GM21528 (cell line): ENCODE data around the gene MUC22.
"Not testable (repeated sequence)": the region's sequence is repeated elsewhere in the genome, so short reads cannot be mapped to it uniquely, and the experiment has no call there.

Experiments
- ATAC-seq: cut with Tn5 transposase; IDR thresholded peaks from one replicate; pipeline ENCODE4 v1.9.1; 2021; ENCODE audit warnings: mild to moderate bottlenecking, moderate library complexity; ENCODE audit not compliant: unreplicated experiment, low FRiP score

MUC22 gene

DNA sequence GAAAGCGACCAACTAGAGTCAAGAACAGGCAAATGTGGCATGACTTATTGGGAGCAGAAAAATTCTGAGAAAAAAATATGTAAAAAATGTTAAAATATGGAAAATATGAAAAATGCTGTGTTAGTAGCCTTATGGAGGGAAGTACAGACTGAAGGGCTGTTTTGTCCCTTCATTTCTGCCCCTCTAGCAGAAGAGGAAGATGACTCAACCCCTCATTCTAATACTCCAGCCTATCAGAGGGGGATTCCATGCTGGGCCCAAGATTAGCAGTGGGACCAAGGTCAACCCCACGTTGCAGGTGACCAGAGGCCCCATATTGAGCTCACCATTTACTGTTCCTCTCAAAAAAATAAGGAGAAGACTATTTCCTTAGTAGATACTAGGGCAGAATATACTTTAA is 18.4 kb upstream of the MUC22 start:
- no peak for ATAC-seq

DNA sequence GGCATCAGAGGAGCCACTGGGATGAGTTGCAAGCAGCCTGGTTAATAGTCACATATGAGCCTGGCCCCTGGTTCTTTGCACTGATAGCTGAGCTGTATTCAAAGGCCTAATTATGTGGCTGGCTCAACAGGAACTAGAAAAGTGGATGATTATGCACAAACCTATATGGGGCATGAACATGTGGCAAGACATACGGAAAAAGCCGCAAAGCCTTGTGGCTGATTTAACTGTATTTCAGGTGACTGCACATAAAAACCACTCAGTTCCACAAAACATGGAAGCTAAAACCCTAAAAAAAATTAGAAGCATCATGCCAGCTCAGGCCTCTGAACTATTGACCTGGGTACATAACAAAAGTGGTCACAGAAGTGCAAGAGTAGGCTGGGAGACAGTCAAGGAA is 13.0 kb upstream of the MUC22 start:
- ATAC-seq: no peak

DNA sequence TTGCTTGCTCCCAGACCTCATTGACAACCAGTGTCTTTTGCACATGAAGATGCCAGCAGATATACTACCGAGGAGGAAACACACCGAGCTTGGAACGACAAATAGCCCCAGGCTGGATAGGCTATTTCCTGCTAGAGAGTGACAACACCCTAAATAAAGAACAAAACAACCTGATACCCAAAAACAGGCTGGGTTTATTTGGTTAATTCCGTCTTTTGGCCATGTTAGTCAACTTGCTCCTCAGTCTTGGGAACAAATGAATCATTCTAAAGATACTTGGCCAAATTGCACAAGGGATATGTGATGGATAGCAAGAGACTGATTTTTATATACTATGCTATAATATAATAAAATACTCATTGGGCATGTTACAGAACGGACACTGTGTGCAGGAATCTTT is 11.5 kb upstream of the MUC22 start:
- no peak for ATAC-seq

DNA sequence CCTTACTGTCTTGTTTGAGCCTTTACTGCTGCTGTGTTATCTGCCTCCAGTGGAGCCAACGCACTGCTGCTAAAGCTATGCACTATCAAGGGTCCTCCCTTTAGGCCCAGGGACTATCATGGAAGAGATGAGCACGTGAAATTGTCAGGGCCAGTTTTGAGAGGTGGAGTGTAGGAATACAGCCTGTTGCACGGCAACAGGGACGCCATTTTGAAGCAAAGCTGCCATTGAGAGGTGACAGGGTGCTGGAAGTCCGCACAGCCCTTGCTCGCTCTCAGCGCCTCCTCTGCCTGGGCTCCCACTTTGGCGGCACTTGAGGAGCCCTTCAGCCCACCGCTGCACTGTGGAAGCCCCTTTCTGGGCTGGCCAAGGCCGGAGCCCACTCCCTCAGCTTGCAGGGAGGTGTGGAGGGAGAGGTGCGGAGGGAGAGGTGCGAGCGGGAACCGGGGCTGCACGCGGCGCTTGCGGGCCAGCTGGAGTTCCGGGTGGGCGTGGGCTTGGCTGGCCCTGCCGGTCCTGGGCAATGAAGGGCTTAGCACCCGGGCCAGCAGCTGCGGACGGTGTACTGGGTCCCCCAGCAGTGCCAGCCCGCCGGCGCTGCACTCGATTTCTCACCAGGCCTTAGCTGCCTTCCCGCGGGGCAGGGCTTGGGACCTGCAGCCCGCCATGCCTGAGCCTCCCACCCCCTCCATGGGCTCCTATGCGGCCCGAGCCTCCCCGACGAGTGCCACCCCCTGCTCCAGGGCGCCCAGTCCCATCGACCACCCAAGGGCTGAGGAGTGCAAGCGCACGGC is 10.0 kb upstream of the MUC22 start:
- not testable (repeated sequence) for ATAC-seq

DNA sequence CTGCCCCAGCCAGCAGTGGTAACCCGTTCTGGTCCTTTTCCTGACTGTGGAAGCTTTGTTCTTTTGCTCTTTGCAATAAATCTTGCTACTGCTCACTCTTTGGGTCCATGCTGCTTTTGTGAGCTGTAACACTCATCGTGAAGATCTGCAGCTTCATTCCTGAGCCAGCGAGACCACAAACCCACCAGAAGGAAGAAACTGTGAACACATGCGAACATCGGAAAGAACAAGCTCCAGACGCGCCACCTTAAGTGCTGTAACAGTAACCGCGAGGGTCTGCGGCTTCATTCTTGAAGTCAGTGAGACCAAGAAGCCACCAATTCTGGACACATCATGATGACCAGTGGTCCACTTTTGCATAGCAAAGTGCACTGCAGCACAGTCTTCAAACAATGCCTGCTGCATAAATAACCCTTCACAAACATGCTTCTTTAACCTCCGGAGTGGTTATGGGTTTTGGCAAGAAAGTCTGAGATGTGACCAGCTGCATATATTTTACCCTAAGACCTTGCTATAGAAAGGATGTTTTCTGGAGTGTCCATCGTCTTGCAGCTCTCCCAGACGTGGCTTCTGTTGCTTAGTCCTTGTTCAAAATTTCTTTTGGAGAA is 8.9 kb upstream of the MUC22 start:
- ATAC-seq: no peak

DNA sequence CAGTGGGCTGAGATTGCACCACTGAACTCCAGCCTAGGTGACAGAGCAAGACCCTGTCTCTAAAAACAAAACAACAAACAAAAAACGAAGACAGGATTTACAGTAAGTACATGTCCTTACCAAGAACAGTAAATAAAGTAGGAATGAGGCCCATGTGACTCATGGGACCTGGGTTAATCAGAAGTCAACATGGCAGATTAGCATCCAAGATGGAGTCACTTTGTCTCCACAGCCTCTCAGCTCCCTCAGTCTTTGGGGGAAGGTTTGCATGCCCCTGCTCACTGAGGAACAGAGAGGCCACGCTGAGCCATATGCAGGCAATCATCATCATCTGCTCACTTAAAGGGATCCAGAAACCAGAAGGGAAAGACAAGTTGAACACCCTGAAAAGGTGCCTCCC is 7.8 kb upstream of the MUC22 start:
- no peak for ATAC-seq

DNA sequence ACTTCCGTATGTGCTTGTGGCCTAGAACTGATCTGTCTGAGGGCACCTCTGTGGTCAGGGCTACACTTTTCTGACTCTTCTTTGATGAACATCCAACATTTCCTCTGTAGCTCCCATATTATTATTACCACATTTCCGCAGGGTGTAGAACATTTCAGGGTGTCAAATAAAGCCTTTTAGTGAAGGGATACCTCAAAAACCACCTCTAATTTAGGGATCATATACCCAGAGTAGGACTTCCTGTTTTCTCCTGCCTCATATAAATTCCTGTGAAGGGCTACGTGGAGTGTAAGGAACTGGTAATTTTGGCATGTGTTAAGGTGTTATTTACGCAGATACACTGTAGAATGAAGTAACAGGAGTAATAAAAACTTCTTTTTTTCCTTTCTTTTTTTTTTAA is 5.5 kb upstream of the MUC22 start:
- ATAC-seq: no peak

DNA sequence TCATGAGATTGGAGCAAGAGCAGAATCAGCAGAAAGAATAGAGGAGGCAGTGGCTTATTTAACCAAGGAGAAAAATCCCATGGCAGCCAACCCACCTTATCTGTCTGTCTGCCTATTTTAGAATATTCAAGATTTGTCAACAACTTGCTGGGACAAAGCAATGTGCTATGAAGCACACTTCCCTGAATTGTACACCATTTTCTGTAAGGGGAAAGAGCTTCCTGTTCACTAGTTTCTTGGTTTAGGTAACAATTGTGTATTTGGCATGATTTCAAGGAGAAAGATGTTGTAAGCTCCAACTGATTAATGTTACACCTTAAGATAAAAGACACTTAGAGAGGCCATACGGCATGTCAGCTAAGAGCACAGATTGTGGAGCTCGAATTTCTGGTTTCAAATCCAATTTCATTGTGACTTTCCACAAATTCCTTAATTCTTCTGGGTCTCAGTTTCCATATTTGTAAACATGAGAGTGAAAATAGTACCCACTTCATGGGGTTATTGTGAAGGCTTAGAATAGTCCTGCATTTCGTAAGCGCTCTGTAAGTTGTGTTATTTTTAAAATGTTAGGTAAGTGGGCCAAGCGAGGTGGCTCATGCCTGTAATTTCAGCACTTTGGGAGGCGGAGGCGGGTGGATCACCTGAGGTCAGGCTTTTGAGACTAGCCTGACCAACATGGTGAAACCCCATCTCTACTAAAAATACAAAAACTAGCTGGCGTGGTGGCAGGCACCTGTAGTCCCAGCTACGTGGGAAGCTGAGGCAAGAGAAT is 4.8 kb upstream of the MUC22 start:
- ATAC-seq: no peak

DNA sequence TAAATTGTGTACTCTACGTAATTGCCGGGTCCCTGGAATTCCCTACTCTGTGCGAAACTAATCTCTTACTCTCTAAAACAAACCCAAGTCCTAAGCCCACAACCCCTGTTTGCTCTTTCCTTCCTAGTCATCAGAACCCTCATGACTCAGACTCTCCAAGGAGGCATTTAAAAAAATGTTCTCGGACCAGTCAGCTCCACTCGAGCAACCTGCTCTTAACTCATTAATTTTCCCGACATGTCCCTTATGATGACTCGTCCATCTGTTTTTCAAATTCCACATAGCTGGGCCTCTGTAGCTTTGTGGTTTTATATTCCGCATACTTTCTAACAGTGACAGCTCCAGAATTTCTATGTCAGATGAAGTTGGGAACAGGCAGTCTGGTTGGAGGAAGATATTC is 2.6 kb upstream of the MUC22 start:
- no peak for ATAC-seq

DNA sequence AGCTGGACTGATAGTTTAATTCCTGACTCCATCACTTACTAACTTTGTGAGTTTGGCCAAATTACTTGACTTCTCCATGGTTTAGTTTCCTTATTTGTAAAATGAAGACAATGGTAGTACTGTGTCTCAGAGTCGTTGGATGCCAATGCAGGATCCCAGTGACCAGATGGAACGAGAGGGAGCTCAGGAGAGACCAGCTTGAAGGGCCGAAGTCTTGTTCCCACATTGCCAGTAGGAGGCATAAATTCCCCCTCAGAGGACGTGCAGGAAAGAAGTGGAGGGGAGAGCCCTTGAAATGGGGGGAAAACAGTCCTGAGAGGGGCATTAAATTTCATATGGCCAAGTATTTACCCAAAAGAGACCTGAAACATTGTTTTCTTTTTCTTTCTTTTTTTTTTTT is 2.1 kb upstream of the MUC22 start:
- ATAC-seq: no peak

DNA sequence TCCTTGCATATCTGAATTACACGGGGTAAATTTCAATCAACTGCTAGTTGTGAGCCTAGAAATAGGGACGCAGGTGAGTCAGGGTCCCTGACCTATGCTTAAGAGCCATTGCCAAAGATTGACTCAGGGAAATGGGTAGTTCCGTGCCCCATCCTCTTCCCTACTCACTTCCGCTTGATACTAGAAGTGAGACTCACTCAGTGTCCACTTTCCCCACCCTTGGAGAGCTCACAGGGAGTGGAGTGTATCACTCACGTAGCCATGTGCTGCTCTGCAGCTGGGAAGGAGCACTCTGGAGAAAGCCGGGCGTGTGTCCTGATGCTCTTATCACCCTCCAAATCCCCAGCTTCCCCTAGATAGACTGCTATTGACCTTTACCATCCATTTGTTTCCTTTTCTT is 543 bp upstream of the MUC22 start:
- ATAC-seq: no peak

DNA sequence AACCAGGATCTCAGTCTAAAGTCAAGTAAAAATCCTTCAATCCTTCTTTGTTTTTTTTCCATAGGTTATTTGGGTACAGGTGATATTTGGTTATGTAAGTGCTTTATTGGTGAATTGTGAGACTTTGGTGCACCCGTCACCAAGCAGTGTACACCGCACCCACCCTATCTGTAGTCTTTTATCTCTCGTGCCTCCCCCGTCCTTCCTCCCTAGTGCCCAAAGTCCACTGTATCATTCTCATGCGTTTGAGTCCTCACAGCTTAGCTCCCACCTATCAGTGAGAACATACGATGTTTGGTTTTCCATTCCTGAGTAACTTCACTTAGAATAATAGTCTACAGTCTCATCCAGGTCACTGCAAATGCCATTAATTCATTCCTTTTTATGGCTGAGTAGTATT is 879 bp downstream of the MUC22 start:
- ATAC-seq: no peak

DNA sequence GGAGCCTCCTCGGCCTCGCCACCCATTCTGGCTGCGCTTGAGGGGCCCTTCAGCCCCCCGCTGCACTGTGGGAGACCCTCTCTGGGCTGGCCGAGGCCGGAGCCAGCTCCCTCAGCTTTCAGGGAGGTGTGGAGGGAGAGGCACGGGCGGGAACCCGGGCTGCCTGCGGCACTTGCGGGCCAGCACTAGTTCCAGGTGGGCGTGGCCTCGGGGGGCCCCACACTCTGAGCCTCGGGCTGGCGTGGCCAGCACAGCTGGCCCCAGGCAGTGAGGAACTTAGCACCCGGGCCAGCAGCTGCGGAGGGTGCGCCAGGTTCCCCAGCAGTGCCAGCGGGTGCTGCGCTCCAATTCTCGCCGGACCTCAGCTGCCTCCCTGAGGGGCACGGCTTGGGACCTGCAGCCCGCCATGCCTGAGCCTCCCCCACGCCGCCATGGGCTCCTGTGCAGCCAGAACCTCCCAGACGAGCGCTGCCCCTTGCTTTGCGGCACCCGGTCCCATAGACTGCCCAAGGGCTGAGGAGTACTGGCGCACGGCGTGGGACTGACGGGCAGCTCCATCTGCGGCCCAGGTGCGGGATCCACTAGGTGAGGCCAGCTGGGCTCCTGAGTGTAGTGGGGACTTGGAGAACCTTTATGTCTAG is 6.5 kb downstream of the MUC22 start:
- ATAC-seq: no peak

DNA sequence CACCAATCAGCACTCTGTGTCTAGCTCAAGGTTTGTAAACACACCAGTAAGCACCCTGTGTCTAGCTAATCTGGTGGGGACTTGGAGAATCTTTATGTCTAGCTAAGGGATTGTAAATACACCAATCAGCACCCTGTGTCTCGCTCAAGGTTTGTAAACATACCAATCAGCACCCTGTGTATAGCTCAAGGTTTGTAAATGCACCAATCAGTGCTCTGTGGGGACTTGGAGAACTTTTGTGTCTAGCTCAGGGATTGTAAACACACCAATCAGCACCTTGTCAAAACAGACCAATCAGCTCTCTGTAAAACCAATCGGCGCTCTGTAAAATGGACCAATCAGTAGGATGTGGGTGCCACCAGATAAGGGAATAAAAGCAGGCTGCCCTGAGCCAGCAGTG is 7.2 kb downstream of the MUC22 start:
- not testable (repeated sequence) for ATAC-seq

DNA sequence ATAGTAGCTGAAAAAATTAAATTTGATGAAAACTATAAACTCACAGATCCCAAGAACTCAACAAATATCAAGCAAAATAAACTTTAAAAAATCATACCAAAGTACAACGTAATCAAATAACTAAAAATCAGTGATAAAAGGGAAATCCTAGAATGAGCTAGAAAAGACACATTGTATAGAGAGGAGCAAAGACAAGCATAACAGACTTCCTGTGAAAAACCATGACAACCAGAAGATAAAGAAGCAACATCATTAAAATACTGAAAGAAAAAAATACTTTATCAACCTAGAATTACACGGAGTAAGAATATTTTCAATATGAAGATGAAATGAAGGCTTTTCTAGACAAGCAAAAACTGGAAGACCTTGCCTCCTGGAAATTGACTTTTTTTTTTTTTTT is 9.8 kb downstream of the MUC22 start:
- ATAC-seq: no peak

DNA sequence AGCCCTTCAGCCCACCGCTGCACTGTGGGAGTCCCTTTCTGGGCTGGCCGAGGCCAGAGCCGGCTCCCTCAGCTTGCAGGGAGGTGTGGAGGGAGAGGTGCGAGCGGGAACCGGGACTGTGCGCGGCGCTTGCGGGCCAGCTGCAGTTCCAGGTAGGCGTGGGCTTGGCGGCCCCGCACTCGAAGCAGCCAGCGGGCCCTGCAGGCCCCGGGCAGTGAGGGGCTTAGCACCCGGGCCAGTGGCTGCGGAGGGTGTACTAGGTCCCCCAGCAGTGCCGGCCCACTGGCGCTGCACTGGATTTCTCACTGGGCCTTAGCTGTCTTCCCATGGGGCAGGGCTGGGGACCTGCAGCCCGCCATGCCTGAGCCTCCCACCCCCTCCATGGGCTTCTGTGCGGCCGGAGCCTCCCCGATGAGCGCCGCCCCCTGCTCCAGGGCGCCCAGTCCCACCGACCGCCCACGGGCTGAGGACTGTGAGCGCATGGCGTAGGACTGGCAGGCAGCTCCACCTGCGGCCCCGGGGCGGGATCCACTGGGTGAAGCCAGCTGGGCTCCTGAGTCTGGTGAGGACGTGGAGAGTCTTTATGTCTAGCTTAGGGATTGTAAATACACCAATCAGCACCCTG is 10.5 kb downstream of the MUC22 start:
- not testable (repeated sequence) for ATAC-seq

DNA sequence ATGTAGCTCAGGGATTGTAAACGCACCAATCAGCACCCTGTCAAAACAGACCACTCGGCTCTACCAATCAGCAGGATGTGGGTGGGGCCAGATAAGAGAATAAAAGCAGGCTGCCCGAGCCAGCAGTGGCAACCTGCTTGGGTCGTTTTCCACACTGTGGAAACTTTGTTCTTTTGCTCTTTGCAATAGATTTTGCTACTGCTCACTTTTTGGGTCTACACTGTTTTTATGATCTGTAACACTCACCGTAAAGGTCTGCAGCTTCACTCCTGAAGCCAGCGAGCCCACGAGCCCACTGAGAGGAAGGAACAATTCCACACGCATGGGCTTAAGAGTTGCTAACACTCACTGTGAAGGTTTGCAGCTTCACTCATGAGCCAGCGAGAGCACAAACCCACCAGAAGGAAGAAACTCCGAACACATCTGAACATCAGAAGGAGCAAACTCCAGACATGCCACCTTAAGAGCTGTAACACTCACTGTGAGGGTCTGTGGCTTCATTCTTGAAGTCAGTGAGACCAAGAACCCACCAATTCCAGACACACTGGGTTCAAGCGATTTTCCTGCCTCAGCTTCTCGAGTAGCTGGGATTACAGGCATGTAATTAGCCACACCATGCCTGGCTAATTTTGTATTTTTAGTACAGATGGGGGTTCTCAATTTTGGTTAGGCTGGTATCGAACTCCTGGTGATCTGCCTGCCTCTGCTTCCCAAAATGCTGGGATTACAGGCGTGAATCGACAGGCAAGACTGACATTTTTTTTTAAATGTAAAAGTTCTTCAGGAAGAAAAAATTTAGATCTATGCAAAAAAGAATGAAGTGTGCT is 11.6 kb downstream of the MUC22 start:
- ATAC-seq: not testable (repeated sequence)

DNA sequence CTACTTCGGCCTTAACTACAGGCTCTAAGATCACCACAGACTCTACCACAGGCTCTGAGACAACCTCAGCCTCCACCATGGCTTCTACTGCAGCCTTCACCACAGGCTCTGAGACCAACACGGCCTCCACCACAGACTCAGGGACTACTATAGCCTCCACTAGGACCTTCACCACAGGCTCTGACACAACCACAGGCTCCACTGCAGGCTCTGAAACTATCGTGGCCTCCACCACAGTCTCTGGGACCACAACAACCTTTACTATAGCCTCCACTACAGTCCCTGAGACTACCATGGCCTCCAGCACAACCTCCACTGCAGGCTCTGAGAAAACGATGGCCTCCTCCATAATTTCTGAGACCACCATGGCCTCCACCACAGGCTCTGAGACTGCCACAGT is 15.3 kb downstream of the MUC22 start:
- ATAC-seq: no peak

DNA sequence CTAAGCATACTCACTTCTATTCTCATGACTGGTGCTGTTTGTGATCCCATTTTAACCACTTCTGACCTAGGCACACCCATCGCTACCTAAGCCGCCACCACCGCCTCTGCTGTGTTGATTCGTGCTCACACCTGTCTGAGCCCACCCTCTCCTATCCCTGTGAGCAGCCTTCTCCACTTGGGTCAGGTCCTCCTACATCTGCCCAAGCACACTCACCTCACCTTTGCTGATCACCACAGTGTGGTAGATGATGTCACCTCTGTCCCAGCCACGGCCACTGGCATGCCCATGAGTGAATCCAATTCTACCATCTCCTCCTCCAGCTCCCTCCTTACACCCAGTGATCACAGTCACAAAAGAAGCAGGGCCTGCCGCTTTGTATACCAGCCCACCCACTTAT is 20.8 kb downstream of the MUC22 start:
- no peak for ATAC-seq

DNA sequence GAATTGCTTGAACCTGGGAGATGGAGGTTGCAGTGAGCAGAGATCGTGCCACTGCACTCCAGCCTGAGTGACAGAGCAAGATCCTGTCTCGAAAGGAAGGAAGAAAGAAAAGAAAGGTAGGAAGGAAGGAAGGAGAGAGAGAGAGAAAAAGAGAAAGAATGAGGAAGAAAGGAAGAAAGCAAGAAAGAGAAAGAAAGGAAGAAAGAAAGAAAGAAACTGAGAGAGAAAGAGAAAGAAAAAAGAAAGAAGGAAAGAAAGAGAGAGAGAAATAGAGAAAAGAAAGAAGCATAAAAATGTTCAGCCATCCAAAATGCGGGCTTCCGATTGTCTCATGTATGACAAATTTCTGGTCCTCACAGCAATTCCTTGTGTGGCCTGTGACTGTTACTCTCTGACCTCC is 22.8 kb downstream of the MUC22 start:
- ATAC-seq: no peak
